Neural progenitor cell (in vitro differentiated cells): ENCODE data around the gene PTPN14. TPM values are rescaled to one million over a fixed set of nuclear protein-coding genes. Genes with fewer than 3 reads are reported as not detected.

Experiments used
- DNase-seq: peaks from one replicate; pipeline ENCODE4 v3.0.0-alpha.2; 2016; ENCODE audit warnings: low spot score
- H2AFZ ChIP-seq: fragments of 200-600 bp; sonication (generic); replicated peaks from 2 replicates; pipeline ENCODE4 v1.6.1; 2016; ENCODE audit warnings: antibody characterized with exemption
- H3F3A ChIP-seq: fragments of 200-600 bp; sonication (generic); 2 replicates; pipeline ENCODE4 v1.6.1; 2016; ENCODE audit warnings: antibody characterized with exemption, low read depth
- H3K27ac ChIP-seq: fragments of 200-600 bp; sonication (generic); 2 replicates; pipeline ENCODE4 v1.5.1; 2016; ENCODE audit warnings: mild to moderate bottlenecking
- H3K27me3 ChIP-seq: fragments of 200-600 bp; sonication (generic); 2 replicates; pipeline ENCODE4 v1.6.1; 2016; ENCODE audit warnings: mild to moderate bottlenecking, moderate library complexity
- H3K36me3 ChIP-seq: fragments of 200-600 bp; sonication (generic); 2 replicates; pipeline ENCODE4 v1.5.1; 2016
- H3K4me1 ChIP-seq: fragments of 200-600 bp; sonication (generic); 2 replicates; pipeline ENCODE4 v1.6.1; 2016; ENCODE audit warnings: mixed run types
- H3K4me2 ChIP-seq: fragments of 200-600 bp; sonication (generic); 2 replicates; pipeline ENCODE4 v1.6.1; 2016
- H3K4me3 ChIP-seq: fragments of 200-600 bp; sonication (generic); 2 replicates; pipeline ENCODE4 v1.5.1; 2016
- H3K79me2 ChIP-seq: fragments of 200-600 bp; sonication (generic); 2 replicates; pipeline ENCODE4 v1.6.1; 2016; ENCODE audit warnings: low read depth
- H3K9ac ChIP-seq: fragments of 200-600 bp; sonication (generic); 2 replicates; pipeline ENCODE4 v1.6.1; 2016
- H3K9me3 ChIP-seq: fragments of 200-600 bp; sonication (generic); 2 replicates; pipeline ENCODE4 v1.5.1; 2016; ENCODE audit warnings: low read depth
- H4K20me1 ChIP-seq: fragments of 200-600 bp; sonication (generic); 2 replicates; pipeline ENCODE4 v1.6.1; 2016; ENCODE audit warnings: low read depth
- H3K27ac Mint-ChIP-seq: 3 replicates; pipeline ENCODE4 v1.8.0; 2021; ENCODE audit warnings: mixed read lengths
- H3K27me3 Mint-ChIP-seq: 2 replicates; pipeline ENCODE4 v1.8.0; 2022; ENCODE audit warnings: low read depth, mild to moderate bottlenecking, inconsistent platforms, moderate library complexity, mixed read lengths; ENCODE audit not compliant: insufficient read depth
- H3K36me3 Mint-ChIP-seq: 3 replicates; pipeline ENCODE4 v1.8.0; 2021; ENCODE audit warnings: mixed read lengths
- H3K4me1 Mint-ChIP-seq: 3 replicates; pipeline ENCODE4 v1.8.0; 2021; ENCODE audit warnings: mixed read lengths
- H3K4me3 Mint-ChIP-seq: 3 replicates; pipeline ENCODE4 v1.8.0; 2021; ENCODE audit warnings: mild to moderate bottlenecking, moderate library complexity, mixed read lengths
- H3K9me3 Mint-ChIP-seq: 3 replicates; pipeline ENCODE4 v1.8.0; 2020; ENCODE audit warnings: mixed read lengths
- EZH2 ChIP-seq: fragments of 200-600 bp; sonication (generic); IDR thresholded peaks from 2 replicates; pipeline ENCODE4 v1.6.1; 2017; ENCODE audit warnings: antibody characterized with exemption, mild to moderate bottlenecking, moderate library complexity
- EZH2phosphoT487 ChIP-seq: fragments of 200-600 bp; sonication (generic); IDR thresholded peaks from 2 replicates; pipeline ENCODE4 v1.6.1; 2017; ENCODE audit warnings: antibody characterized with exemption
- total RNA-seq: library from RNA; depleted of rRNA; stranded (reverse); fragments of >200 nt; gene quantifications from 2 replicates; pipeline ENCODE4 v1.2.3, GENCODE V29; 2015; ENCODE audit warnings: low replicate concordance
- TF ChIP-seq, protein P1 (sequence below): fragments of 200-600 bp; sonication (generic); IDR thresholded peaks from 2 replicates; pipeline ENCODE4 v1.5.1; 2017; ENCODE audit warnings: antibody characterized with exemption, mild to moderate bottlenecking

Gene PTPN14
- total RNA-seq, 1 donor from 2014 or later, result 28.3 TPM

DNA sequence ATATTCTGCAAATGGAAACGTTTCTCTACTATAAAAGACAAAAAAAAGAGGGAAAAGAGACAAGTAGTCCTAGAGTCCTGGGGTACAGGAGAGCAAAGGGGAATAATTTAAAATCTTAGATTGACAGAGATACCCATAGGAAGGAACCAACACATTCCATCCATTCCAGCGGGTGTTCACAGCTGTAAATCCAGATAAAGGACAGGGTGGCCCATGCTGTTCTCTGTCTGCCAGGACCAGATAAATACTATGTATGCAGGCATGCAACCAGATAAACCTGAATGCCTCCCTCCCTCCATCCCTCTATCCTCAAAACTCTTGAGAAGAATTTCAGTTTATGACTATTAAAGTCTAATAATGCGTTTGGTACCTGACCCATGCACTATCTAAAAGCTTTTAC lies 131.8 kb downstream of the PTPN14 start:
- no peak overlapping the region for H3K4me3 ChIP-seq
- no peaks in the 10 kb centered on the region for H3K9me3 ChIP-seq
- H3K36me3 ChIP-seq, result no peaks in the 10 kb centered on the region
- H4K20me1 ChIP-seq, result no peaks in the 10 kb centered on the region
- H3K9me3 Mint-ChIP-seq, result no peaks in the 10 kb centered on the region
- H3K79me2 ChIP-seq, result peaks cover 37% of the 10 kb centered on the region
- H3K9ac ChIP-seq, result no peak overlapping the region
- DNase-seq, result peak; percentile 49
- H3K27ac ChIP-seq, result no peak overlapping the region
- H3F3A ChIP-seq, result no peaks in the 10 kb centered on the region
- no peak overlapping the region for H3K27ac Mint-ChIP-seq
- H3K36me3 Mint-ChIP-seq, result no peaks in the 10 kb centered on the region
- H3K27me3 Mint-ChIP-seq, result no peaks in the 10 kb centered on the region
- no peak overlapping the region for H3K4me3 Mint-ChIP-seq
- H3K4me1 Mint-ChIP-seq, result peaks cover 18% of the 10 kb centered on the region
- peaks cover 16% of the 10 kb centered on the region for H3K4me1 ChIP-seq
- no peak for TF ChIP-seq EZH2phosphoT487
- TF ChIP-seq, protein P1, sequence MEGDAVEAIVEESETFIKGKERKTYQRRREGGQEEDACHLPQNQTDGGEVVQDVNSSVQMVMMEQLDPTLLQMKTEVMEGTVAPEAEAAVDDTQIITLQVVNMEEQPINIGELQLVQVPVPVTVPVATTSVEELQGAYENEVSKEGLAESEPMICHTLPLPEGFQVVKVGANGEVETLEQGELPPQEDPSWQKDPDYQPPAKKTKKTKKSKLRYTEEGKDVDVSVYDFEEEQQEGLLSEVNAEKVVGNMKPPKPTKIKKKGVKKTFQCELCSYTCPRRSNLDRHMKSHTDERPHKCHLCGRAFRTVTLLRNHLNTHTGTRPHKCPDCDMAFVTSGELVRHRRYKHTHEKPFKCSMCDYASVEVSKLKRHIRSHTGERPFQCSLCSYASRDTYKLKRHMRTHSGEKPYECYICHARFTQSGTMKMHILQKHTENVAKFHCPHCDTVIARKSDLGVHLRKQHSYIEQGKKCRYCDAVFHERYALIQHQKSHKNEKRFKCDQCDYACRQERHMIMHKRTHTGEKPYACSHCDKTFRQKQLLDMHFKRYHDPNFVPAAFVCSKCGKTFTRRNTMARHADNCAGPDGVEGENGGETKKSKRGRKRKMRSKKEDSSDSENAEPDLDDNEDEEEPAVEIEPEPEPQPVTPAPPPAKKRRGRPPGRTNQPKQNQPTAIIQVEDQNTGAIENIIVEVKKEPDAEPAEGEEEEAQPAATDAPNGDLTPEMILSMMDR, result no peak
- no peak for TF ChIP-seq EZH2
- no peak overlapping the region for H2AFZ ChIP-seq
- H3K4me2 ChIP-seq, result no peak overlapping the region
- H3K27me3 ChIP-seq, result no peaks in the 10 kb centered on the region

DNA sequence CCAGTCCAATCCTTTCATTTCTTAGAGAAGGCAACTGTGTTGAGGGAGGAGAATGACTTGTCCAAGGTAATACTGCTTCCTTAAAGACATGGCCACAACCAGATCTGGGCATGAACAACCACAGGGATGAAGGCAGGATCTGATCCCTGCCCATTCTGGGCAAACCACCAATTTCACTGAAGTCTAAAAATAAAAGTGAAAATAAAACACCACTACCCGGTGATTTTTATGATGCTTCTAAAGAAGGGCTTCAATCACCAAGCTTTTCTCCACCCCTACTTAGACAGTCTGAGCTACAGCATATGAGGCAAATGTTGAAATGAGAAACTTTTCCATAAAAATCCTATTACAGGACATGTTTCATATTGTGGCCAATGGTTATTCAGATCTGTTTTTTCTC lies 133.0 kb downstream of the PTPN14 start:
- H3F3A ChIP-seq, result no peaks in the 10 kb centered on the region
- H3K9me3 ChIP-seq, result no peaks in the 10 kb centered on the region
- H3K36me3 ChIP-seq, result no peaks in the 10 kb centered on the region
- TF ChIP-seq, protein P1, result no peak
- no peak for TF ChIP-seq EZH2phosphoT487
- TF ChIP-seq EZH2, result no peak
- H3K4me1 Mint-ChIP-seq, result peaks cover 25% of the 10 kb centered on the region
- no peaks in the 10 kb centered on the region for H3K27me3 ChIP-seq
- H3K27ac Mint-ChIP-seq, result no peak overlapping the region
- H3K4me2 ChIP-seq, result no peak overlapping the region
- peaks cover 16% of the 10 kb centered on the region for H3K4me1 ChIP-seq
- no peaks in the 10 kb centered on the region for H3K9me3 Mint-ChIP-seq
- no peak overlapping the region for H3K4me3 ChIP-seq
- no peak overlapping the region for H2AFZ ChIP-seq
- peaks cover 35% of the 10 kb centered on the region for H3K79me2 ChIP-seq
- no peaks in the 10 kb centered on the region for H4K20me1 ChIP-seq
- no peak overlapping the region for H3K27ac ChIP-seq
- no peaks in the 10 kb centered on the region for H3K36me3 Mint-ChIP-seq
- no peak overlapping the region for H3K9ac ChIP-seq
- H3K4me3 Mint-ChIP-seq, result no peak overlapping the region
- DNase-seq, result no peak
- no peaks in the 10 kb centered on the region for H3K27me3 Mint-ChIP-seq

DNA sequence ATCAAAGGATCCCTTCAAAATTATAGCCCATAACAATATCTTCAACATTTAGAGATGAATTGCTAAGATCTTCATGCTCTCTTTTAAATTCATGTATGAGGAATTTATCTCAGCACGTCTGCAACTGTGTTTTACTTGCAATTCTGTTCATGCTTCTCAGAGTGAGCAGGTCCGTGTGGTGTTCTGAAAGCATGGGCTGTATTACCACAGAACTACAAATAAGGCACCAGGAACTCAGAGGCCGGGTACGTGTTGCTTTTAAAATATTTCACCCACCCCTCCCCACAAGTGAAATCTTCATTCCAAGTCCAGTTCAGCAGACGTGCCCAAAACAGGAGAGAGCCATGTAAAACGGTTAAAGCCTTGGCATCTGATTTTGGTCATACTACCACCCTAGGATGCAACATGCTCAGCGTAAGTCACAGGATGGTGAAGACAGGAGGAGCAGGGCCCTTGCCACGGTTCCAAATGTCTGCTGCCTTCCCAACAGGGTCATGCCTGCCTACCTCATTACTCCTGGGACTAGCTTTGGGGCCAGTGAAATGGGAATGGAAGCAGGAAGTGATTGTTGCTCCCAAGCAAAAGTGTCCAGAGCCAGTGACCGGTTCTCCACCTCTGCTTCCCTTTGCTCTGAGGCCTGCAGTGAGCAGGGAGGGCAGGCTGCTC lies 133.7 kb downstream of the PTPN14 start:
- Histone ChIP-seq H3F3A (no peaks in the 10 kb centered on the region), H4K20me1 (no peaks in the 10 kb centered on the region), H2AFZ (no peak overlapping the region), H3K27me3 (no peaks in the 10 kb centered on the region), H3K36me3 (no peaks in the 10 kb centered on the region), H3K4me1 (peaks cover 11% of the 10 kb centered on the region), H3K79me2 (peaks cover 35% of the 10 kb centered on the region), H3K9ac (no peak overlapping the region), H3K27ac (no peak overlapping the region), H3K4me2 (no peak overlapping the region), H3K4me3 (no peak overlapping the region), H3K9me3 (no peaks in the 10 kb centered on the region)
- Mint-ChIP-seq H3K9me3 (no peaks in the 10 kb centered on the region), H3K4me3 (no peak overlapping the region), H3K27ac (no peak overlapping the region), H3K36me3 (no peaks in the 10 kb centered on the region), H3K4me1 (peaks cover 25% of the 10 kb centered on the region), H3K27me3 (no peaks in the 10 kb centered on the region)
- TF ChIP-seq EZH2phosphoT487, result no peak
- TF ChIP-seq, protein P1, result no peak
- TF ChIP-seq EZH2, result no peak
- DNase-seq, result no peak
